Loucy (cell line): Measurements from ENCODE around the gene CC2D2A.
A peak's percentile ranks its signal among the peaks of the same experiment; 100 is the strongest.

Source experiments
- H2AFZ ChIP-seq: fragments of 200-600 bp; sonication (generic); 2 replicates; pipeline ENCODE4 v1.6.0; 2016; ENCODE audit warnings: antibody characterized with exemption, mild to moderate bottlenecking, low read length, moderate library complexity
- H3F3A ChIP-seq: fragments of 200-600 bp; 2 replicates; pipeline ENCODE4 v1.6.0; 2016; ENCODE audit warnings: antibody characterized with exemption, low read depth, mild to moderate bottlenecking
- H3K27me3 ChIP-seq: fragments of 200-600 bp; sonication (generic); 2 replicates; pipeline ENCODE4 v1.6.1; 2014; ENCODE audit warnings: low read length, mild to moderate bottlenecking; ENCODE audit not compliant: insufficient read depth, poor library complexity, severe bottlenecking
- H3K36me3 ChIP-seq: fragments of 200-600 bp; sonication (generic); 2 replicates; pipeline ENCODE4 v1.6.1; 2016; ENCODE audit warnings: low read length; ENCODE audit not compliant: insufficient read depth
- H3K4me1 ChIP-seq: fragments of 200-600 bp; sonication (generic); 2 replicates; pipeline ENCODE4 v1.5.1; 2014; ENCODE audit warnings: low read length, mild to moderate bottlenecking; ENCODE audit not compliant: insufficient read depth, poor library complexity, severe bottlenecking
- H3K4me2 ChIP-seq: fragments of 200-600 bp; sonication (generic); 2 replicates; pipeline ENCODE4 v1.6.0; 2014; ENCODE audit warnings: antibody characterized with exemption, low read length, low read depth, mild to moderate bottlenecking; ENCODE audit not compliant: poor library complexity, severe bottlenecking
- H3K4me3 ChIP-seq: fragments of 200-600 bp; sonication (generic); 2 replicates; pipeline ENCODE4 v1.5.1; 2014; ENCODE audit warnings: low read length, mild to moderate bottlenecking, mixed read lengths; ENCODE audit not compliant: poor library complexity, severe bottlenecking
- H3K79me2 ChIP-seq: fragments of 200-600 bp; sonication (generic); 2 replicates; pipeline ENCODE4 v1.6.1; 2014; ENCODE audit warnings: low read length; ENCODE audit not compliant: insufficient read depth
- H3K9ac ChIP-seq: fragments of 200-600 bp; sonication (generic); 2 replicates; pipeline ENCODE4 v1.6.0; 2014; ENCODE audit warnings: mild to moderate bottlenecking, low read depth, low read length, moderate library complexity; ENCODE audit not compliant: poor library complexity, severe bottlenecking
- H3K9me2 ChIP-seq: fragments of 200-600 bp; sonication (generic); replicated peaks from 2 replicates; pipeline ENCODE4 v1.6.1; 2016; ENCODE audit warnings: low read depth, low read length, mixed read lengths
- H3K9me3 ChIP-seq: fragments of 200-600 bp; sonication (generic); 2 replicates; pipeline ENCODE4 v1.6.1; 2014; ENCODE audit warnings: mild to moderate bottlenecking, antibody characterized with exemption, low read length, low read depth; ENCODE audit not compliant: insufficient read depth
- H4K20me1 ChIP-seq: fragments of 200-600 bp; sonication (generic); 2 replicates; pipeline ENCODE4 v1.6.0; 2014; ENCODE audit warnings: antibody characterized with exemption, low read length, mild to moderate bottlenecking; ENCODE audit not compliant: insufficient read depth, poor library complexity, severe bottlenecking
- EZH2phosphoT487 ChIP-seq: fragments of 200-600 bp; IDR thresholded peaks from 2 replicates; pipeline ENCODE4 v1.6.1; 2018; ENCODE audit warnings: antibody characterized with exemption, mild to moderate bottlenecking, moderate library complexity, borderline replicate concordance
- TF ChIP-seq, protein P1 (sequence below): fragments of 200-600 bp; sonication (generic); conservative IDR thresholded peaks from 2 replicates; pipeline ENCODE4 v1.5.1; 2014; ENCODE audit warnings: mild to moderate bottlenecking, antibody characterized with exemption, low read length

CC2D2A gene

DNA sequence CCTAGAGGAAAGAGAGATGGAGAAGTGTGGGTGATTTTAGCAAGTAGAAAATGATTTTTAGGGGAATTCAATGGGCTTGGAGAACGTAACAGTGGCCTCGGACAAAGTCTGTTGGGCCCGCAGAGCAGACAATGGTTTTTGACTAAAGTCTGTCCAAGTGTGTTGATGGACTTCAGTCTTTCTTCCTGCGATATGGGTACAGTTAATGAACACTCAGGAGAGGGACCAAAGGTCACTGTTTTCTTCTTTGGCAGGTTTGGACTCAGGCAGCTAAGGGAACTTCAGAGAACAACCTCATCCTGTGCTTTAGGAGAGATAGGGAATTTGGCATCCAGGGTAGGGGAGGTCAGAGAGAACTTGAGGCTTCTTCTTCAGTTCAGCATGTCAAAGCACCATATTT lies 38.0 kb downstream of the CC2D2A start:
- Histone ChIP-seq H3K36me3 (no peaks in the 10 kb centered on the region), H3K4me1 (no peaks in the 10 kb centered on the region), H3K9me3 (no peaks in the 10 kb centered on the region), H3K9me2 (no peaks in the 10 kb centered on the region), H3F3A (no peaks in the 10 kb centered on the region), H3K9ac (no peak overlapping the region), H3K79me2 (no peaks in the 10 kb centered on the region), H3K27me3 (no peaks in the 10 kb centered on the region), H2AFZ (no peak overlapping the region), H3K4me3 (no peak overlapping the region), H4K20me1 (no peaks in the 10 kb centered on the region), H3K4me2 (no peak overlapping the region)
- TF ChIP-seq, protein P1, sequence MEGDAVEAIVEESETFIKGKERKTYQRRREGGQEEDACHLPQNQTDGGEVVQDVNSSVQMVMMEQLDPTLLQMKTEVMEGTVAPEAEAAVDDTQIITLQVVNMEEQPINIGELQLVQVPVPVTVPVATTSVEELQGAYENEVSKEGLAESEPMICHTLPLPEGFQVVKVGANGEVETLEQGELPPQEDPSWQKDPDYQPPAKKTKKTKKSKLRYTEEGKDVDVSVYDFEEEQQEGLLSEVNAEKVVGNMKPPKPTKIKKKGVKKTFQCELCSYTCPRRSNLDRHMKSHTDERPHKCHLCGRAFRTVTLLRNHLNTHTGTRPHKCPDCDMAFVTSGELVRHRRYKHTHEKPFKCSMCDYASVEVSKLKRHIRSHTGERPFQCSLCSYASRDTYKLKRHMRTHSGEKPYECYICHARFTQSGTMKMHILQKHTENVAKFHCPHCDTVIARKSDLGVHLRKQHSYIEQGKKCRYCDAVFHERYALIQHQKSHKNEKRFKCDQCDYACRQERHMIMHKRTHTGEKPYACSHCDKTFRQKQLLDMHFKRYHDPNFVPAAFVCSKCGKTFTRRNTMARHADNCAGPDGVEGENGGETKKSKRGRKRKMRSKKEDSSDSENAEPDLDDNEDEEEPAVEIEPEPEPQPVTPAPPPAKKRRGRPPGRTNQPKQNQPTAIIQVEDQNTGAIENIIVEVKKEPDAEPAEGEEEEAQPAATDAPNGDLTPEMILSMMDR = no peak
- no peak for TF ChIP-seq EZH2phosphoT487

DNA sequence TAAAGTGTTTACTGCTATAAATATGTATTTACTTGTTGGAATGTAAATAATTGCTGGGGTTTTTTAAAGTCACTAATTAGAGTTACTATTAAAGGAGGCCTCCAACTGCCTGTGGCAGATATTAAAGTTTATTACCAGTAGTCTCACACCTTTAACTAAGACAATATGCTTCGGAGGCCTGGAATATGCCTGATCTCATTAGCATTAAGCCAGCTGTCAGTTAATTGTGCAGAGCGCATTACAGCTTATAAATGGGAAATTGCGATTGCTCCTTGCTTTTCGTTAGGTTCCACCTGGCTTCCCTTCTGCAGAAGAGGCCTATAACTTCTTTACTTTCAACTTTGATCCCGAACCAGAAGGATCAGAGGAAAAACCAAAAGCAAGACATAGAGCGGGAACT lies 41.3 kb downstream of the CC2D2A start:
- TF ChIP-seq, protein P1 = no peak
- no peak for TF ChIP-seq EZH2phosphoT487
- H3K4me2 ChIP-seq = no peak overlapping the region
- no peaks in the 10 kb centered on the region for H3K27me3 ChIP-seq
- no peak overlapping the region for H3K9ac ChIP-seq
- H3K4me3 ChIP-seq = no peak overlapping the region
- no peaks in the 10 kb centered on the region for H3F3A ChIP-seq
- no peak overlapping the region for H2AFZ ChIP-seq
- H3K4me1 ChIP-seq = peaks cover 3% of the 10 kb centered on the region
- H3K79me2 ChIP-seq = no peaks in the 10 kb centered on the region
- H4K20me1 ChIP-seq = no peaks in the 10 kb centered on the region
- no peaks in the 10 kb centered on the region for H3K36me3 ChIP-seq
- H3K9me3 ChIP-seq = no peaks in the 10 kb centered on the region
- no peaks in the 10 kb centered on the region for H3K9me2 ChIP-seq

DNA sequence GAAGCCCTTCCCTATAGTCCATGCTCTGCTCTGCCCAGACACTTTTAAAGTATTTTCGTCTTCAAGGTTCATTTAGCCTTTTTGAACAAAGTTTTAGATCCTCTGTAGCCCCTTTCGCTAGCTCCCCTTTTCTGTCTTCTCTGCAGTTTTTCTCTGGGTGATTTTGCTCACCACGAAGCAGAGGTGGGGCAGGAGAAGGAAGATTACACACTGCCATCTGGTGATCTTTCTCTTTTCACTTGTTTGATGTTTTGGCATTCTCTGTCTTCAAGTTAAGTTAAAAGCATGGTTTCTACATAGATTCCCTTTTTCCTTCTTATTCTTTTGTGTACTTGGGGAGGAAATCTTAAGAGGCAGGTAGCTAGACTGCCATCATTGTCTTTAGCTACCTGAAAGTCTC lies 43.9 kb downstream of the CC2D2A start:
- Histone ChIP-seq H3K4me3 (no peak overlapping the region), H3K79me2 (no peaks in the 10 kb centered on the region), H4K20me1 (no peaks in the 10 kb centered on the region), H3K9me2 (no peaks in the 10 kb centered on the region), H3K36me3 (no peaks in the 10 kb centered on the region), H3K4me2 (no peak overlapping the region), H3K27me3 (no peaks in the 10 kb centered on the region), H3F3A (no peaks in the 10 kb centered on the region), H3K4me1 (peaks cover 9% of the 10 kb centered on the region), H3K9me3 (no peaks in the 10 kb centered on the region), H3K9ac (no peak overlapping the region), H2AFZ (no peak overlapping the region)
- no peak for TF ChIP-seq EZH2phosphoT487
- TF ChIP-seq, protein P1 = peak; percentile 40
